Cardiac ventricle fibroblast (primary cell): ENCODE measurements around the gene CAMKK2. TPM values are rescaled to one million over a fixed set of nuclear protein-coding genes. Genes with fewer than 3 reads are reported as not detected.

Experiments
- total RNA-seq: library from RNA; depleted of rRNA; stranded (reverse); fragments of >200 nt; gene quantifications from 2 replicates; pipeline ENCODE4 v1.2.3, GENCODE V29; 2015

Gene CAMKK2
- total RNA-seq, result 23.3 and 26.2 TPM in 2 replicates

DNA sequence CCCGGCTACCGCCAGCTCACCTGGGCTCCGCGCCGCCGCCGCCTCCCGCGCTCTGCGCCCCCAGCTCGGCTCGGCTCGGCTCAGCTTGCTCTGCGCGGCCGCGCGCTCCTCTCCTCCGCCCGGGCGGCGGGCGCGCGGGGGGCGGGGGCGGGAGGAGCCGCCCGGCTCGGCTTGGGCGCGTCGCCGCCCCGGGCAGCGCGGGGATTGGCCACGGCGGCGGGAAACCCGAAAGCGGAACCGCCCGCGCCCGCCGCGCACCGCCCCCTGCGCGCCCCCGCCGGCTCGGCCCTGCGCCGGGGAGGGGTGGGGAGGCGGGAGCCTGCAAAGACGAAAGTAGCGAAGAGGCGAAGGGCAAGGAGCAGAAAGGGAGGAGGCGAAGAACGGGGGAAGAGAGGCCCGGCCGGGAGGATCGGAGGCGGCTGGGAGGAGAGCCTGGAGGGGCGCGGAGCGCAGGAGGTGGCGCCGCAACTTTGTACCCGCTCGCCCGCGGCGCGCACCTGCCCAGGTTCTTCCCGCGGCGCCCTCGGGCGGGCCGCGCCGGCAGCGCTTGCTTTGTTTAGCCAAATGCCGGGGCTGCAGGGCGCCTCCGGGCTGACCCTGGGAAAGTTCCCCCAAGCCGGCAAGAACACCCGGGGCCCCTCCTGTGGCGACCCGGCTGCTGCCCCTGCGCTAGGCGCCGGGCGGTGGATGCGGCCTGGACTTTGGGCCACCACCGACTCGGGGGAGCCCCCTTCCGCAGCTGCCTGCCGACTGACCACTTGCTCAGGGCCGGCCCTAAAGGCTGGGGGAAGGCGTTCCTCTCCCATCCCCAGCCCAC, at the start of gene CAMKK2:
TSS of gene CAMKK2 (minus strand) at position 92 of the 817 bp plus-strand sequence. CDS start 22,183 bp downstream, outside the sequence.

DNA sequence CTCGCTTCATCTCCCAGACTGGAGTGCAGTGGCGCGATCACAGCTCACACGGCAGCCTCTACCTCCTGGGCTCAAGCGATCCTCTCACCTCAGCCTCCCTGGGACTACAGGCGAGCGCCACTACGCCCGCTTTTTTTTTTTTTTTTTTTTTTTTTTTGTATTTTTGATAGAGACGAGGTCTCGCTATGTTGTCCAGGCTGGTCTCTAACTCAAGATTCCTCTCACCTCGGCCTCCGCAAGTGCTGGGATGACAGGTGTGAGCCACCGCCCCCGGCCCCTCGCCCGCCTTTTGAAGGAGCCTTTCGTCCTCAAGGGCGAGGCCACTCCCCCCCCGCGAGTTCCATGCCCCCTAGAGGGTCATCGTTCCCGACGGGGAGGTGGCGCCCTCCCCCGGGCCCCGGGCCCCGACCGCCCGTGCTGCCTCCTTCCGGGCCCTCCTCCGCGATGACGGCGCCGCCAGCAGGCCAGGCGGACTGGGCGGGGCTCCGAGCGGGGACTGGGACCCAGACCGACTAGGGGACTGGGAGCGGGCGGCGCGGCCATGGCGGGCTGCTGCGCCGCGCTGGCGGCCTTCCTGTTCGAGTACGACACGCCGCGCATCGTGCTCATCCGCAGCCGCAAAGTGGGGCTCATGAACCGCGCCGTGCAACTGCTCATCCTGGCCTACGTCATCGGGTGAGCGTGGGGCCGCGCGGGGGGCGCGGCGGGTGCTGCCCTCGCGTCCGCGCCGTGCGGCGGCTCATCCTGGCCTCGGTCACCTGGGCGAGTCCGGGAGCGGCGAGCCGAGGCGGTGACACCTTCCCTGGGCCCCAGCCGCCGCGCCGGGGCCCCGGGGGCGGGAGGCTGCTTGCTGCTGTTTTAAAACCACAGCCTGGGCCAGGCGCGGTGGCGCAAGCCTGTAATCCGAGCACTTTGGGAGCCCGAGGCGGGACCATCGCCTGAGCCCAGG, 86.6 kb downstream of the CAMKK2 start, which contains the start of gene P2RX4:
TSS of gene P2RX4 (plus strand) at position 506 of the 949 bp plus-strand sequence. CDS start at position 542, 36 bp downstream.

Other genes with a start within 250 kb of the CAMKK2 start
- gene P2RX7, start 163.8 kb downstream of the CAMKK2 start, total RNA-seq, result not detected in 2 replicates
- 11.0 and 14.4 TPM in 2 replicates for gene P2RX4, start 86.6 kb downstream of the CAMKK2 start, total RNA-seq
- gene ANAPC5, start 55.7 kb upstream of the CAMKK2 start, total RNA-seq, result 70.8 and 84.2 TPM in 2 replicates
- gene RNF34, start 103.4 kb upstream of the CAMKK2 start, total RNA-seq, result 20.0 and 28.8 TPM in 2 replicates